Upper lobe of left lung (tissue), 6 donors: Measurements from ENCODE around the gene GOSR2. TPM values are rescaled to one million over a fixed set of nuclear protein-coding genes. Genes with fewer than 3 reads are reported as not detected.

ENCODE experiments used
- ATAC-seq, 2 donors: fragments of 200-7000 bp; cut with Tn5 transposase; one replicate each; pipeline ENCODE4 v1.9.1; 2022; ENCODE audit warnings: mild to moderate bottlenecking in 2 of 2, moderate library complexity in 2 of 2; ENCODE audit not compliant: low FRiP score in 2 of 2
- DNase-seq, 2 donors: peaks; one replicate each; pipeline ENCODE4 v3.0.0-alpha.2; 2019 to 2020
- H3K27ac ChIP-seq, 4 donors: fragments of 200-600 bp; sonication (generic); one replicate each; pipeline ENCODE4 v1.5.1; 2016 to 2019
- H3K27me3 ChIP-seq, 4 donors: fragments of 200-600 bp; sonication (generic); one replicate each; pipeline ENCODE4 v1.5.1; 2017 to 2019
- H3K36me3 ChIP-seq, 4 donors: fragments of 200-600 bp; sonication (generic); one replicate each; pipeline ENCODE4 v1.5.1; 2016 to 2019
- H3K4me1 ChIP-seq, 4 donors: fragments of 200-600 bp; sonication (generic); one replicate each; pipeline ENCODE4 v1.5.1; 2018 to 2019
- H3K4me3 ChIP-seq, 4 donors: fragments of 200-600 bp; sonication (generic); one replicate each; pipeline ENCODE4 v1.5.1; 2017 to 2019; ENCODE audit warnings: mild to moderate bottlenecking in 2 of 4, moderate library complexity in 1 of 4
- H3K9me3 ChIP-seq, 4 donors: fragments of 200-600 bp; sonication (generic); one replicate each; pipeline ENCODE4 v1.5.1; 2018 to 2019
- EP300 ChIP-seq, 4 donors: sonication (generic); formaldehyde crosslinking; IDR thresholded peaks; one replicate each; pipeline ENCODE4 v1.5.1; 2017; ENCODE audit warnings: antibody characterized with exemption in 4 of 4, control low read depth in 2 of 4
- POLR2A ChIP-seq, 4 donors: fragments of 450-650 bp; IDR thresholded peaks; one replicate each; pipeline ENCODE4 v1.5.1; 2016 to 2017; ENCODE audit warnings: antibody characterized with exemption in 4 of 4, mild to moderate bottlenecking in 2 of 4
- POLR2AphosphoS5 ChIP-seq, 2 donors: sonication (generic); formaldehyde crosslinking; IDR thresholded peaks; one replicate each; pipeline ENCODE4 v1.5.1; 2017; ENCODE audit warnings: antibody characterized with exemption in 2 of 2
- WGBS, 2 donors: methylation state at CpG; one replicate each; pipeline ENCODE4 v1.1.5; 2017 to 2018; 5-methylcytosine and 5-hydroxymethylcytosine counted together
- total RNA-seq, 6 donors: library from RNA; depleted of rRNA in 4 of 6; stranded (reverse); fragments of >200 nt in 4 of 6; gene quantifications; one replicate each; pipeline versions ENCODE4 v1.1.0 to v1.2.1, GENCODE V29; 2016 to 2021
- TF ChIP-seq, protein P1 (sequence below), 6 experiments: fragments of 450-650 bp in 4 of 6; fragments of 200-600 bp in 2 of 6; sonication (generic) in 2 of 6; IDR thresholded peaks; one replicate each; pipeline ENCODE4 v1.5.1; 2016 to 2019; ENCODE audit warnings: antibody characterized with exemption in 6 of 6
- donor health status: DM: no; HTN: no; CAD: no; lungs with moderate emphysema.
- donor health status: DM: no; HTN: yes; CAD: no; lungs with severe emphysema.

GOSR2 gene
- total RNA-seq, 6 donors from 2014 or later: 40.3 to 79.6 (median 50.8) TPM

DNA sequence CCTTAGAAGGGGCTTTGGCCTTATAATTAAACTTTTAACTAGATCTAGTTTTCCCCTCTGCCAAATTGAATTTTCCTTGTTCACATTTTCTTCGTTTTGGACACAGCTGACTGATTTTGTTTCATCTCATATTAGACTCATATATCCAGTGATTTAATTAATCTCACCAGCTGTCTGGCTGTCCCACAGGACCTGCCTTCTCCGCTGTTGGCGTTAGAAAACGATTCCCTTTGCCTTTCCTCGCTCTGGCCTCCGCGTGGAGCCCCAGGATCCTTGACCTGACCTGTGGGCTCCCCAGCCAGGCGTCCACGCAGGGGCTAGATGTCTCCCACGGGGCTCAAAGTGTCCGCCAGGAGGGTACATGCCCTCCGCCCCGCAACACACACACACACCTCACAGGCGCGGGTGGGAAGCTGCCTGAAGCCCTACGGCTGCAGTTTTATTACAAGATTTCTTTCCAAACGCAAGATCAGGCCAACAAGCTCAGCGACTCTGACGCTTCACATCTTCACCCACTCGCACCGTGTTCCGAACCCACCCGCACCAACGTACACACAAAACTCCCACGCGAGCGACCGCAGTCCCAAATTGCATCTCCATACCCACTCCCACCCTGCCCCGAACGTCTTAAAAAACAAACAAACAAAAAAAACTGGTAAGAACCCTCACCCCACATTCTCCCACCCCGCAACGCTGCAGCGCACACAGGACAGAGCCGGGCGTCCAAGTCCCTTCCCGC lies 55.0 kb downstream of the GOSR2 start:
- H3K36me3 ChIP-seq: no peaks in the 10 kb centered on the region
- 23 to 25% methylated on average over 36 of the region's 36 CpGs for WGBS, 2 donors
- peak in 1 of 2 donors; percentile 47 for DNase-seq
- peaks cover 0 to 28% (median 16%) of the 10 kb centered on the region in 4 donors for H3K27me3 ChIP-seq
- H3K9me3 ChIP-seq: no peaks in the 10 kb centered on the region
- H3K4me3 ChIP-seq: peak overlapping the region in 3 of 4 donors; percentile 47 to 69 (median 50)
- no peak for TF ChIP-seq POLR2AphosphoS5 (IDR thresholded peaks at IDR 0.05)
- TF ChIP-seq, protein P1, sequence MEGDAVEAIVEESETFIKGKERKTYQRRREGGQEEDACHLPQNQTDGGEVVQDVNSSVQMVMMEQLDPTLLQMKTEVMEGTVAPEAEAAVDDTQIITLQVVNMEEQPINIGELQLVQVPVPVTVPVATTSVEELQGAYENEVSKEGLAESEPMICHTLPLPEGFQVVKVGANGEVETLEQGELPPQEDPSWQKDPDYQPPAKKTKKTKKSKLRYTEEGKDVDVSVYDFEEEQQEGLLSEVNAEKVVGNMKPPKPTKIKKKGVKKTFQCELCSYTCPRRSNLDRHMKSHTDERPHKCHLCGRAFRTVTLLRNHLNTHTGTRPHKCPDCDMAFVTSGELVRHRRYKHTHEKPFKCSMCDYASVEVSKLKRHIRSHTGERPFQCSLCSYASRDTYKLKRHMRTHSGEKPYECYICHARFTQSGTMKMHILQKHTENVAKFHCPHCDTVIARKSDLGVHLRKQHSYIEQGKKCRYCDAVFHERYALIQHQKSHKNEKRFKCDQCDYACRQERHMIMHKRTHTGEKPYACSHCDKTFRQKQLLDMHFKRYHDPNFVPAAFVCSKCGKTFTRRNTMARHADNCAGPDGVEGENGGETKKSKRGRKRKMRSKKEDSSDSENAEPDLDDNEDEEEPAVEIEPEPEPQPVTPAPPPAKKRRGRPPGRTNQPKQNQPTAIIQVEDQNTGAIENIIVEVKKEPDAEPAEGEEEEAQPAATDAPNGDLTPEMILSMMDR (IDR thresholded peaks at IDR 0.05): no peak
- no peak for TF ChIP-seq EP300 (IDR thresholded peaks at IDR 0.05)
- TF ChIP-seq POLR2A (IDR thresholded peaks at IDR 0.05): no peak
- no peak overlapping the region for H3K27ac ChIP-seq
- H3K4me1 ChIP-seq: peaks cover 17 to 28% (median 19%) of the 10 kb centered on the region in 4 donors
- no peak for ATAC-seq

DNA sequence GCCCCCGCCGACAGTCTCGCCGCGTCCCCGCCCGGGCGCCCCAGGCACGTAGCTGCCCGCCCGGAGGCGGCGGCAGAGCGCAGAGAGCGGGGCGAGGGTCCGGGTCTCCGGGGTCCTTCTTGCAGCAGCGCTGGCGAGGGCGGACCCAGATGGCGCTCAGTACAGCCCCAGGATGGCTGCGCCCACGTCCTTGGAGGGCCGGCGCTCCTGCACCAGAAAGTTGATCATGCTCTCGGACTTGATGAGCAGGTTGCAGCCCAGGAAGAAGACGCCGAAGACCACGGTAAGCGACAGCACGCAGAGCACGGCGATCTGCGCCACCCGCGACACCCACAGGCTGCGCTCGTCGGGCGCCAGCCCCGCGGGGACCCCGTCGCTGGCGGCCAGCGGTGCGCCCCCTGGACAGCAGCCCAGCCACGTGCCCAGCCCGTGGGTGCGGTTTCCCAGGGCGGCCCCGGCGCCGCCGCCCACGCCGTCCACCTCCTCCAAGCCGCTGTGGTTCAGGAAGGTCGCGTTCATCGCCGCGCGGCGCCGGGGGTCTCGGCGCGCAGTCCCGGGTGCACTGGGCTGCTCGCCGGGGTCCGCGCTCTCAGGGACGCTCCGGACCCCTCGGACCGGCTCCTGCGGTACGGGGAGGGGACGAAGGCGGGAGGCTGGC lies 55.7 kb downstream of the GOSR2 start:
- ATAC-seq: peak in 1 of 2 donors; percentile 37
- Histone ChIP-seq H3K9me3 (no peaks in the 10 kb centered on the region), H3K4me1 (peaks cover 17 to 28% (median 19%) of the 10 kb centered on the region in 4 donors), H3K4me3 (peak overlapping the region; percentile 23 to 69 (median 48)), H3K36me3 (no peaks in the 10 kb centered on the region), H3K27ac (no peak overlapping the region), H3K27me3 (peaks cover 0 to 28% (median 16%) of the 10 kb centered on the region in 4 donors)
- 8 to 9% methylated on average over 9 to 22 of the region's 83 CpGs for WGBS, 2 donors
- TF ChIP-seq, protein P1 (IDR thresholded peaks at IDR 0.05): no peak
- TF ChIP-seq POLR2AphosphoS5 (IDR thresholded peaks at IDR 0.05) (no peak), EP300 (IDR thresholded peaks at IDR 0.05) (no peak)
- DNase-seq: peak in 1 of 2 donors; percentile 87

DNA sequence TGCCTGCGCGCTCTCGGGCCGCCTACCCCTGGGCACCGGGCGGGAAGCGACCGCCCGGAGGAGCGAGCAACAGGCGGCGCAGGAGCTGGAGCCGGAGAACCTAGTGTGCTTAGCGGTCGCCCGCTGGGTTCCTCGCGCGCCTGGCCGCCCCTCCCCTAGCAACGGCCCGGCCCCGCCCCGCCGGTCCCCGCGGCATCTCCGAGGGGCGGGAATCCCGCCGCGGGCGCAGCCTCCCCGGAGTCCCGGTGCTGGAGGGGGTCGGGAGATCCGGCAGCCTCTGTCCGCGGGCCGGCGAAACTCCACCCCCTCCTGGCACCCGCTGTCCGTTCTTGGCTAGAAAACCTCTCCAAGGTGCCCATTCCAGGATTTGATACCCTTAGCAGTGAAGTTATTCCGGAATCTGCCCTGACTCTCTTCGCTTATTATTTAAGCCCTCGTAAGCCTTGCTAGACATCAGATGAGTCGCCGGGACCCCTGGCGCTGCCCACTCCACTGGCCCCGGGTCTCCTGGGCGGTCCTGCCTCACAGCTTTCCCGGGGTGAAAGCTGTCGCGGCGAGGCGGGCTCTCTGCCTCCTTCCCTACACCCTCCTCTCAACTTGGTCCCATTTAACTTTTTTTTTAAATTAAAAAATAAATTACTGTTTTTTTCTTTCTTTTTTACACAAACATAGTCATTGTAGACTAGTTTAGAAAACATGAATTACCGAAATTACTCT lies 56.3 kb downstream of the GOSR2 start, which contains the start of gene RPRML:
RPRML (minus strand) TSS at position 107 of the 717 bp plus-strand sequence. CDS start 246 bp downstream, outside the sequence.
- no peaks in the 10 kb centered on the region for H3K9me3 ChIP-seq
- 4 to 6% methylated on average over 15 to 32 of the region's 57 CpGs for WGBS, 2 donors
- H3K4me3 ChIP-seq: peak within 1 kb of the TSS; percentile 23 to 69 (median 48)
- DNase-seq (peak in 1 of 2 donors; percentile 89), ATAC-seq (peak in 1 of 2 donors; percentile 80)
- H3K27ac ChIP-seq: no peak within 1 kb of the TSS
- H3K36me3 ChIP-seq: no peaks in the 10 kb centered on the region
- H3K27me3 ChIP-seq: peaks cover 0 to 28% (median 16%) of the 10 kb centered on the region in 4 donors
- H3K4me1 ChIP-seq: peaks cover 17 to 24% (median 19%) of the 10 kb centered on the region in 4 donors
- no peak for TF ChIP-seq POLR2A (IDR thresholded peaks at IDR 0.05)
- no peak for TF ChIP-seq EP300 (IDR thresholded peaks at IDR 0.05)
- no peak for TF ChIP-seq POLR2AphosphoS5 (IDR thresholded peaks at IDR 0.05)
- TF ChIP-seq, protein P1 (IDR thresholded peaks at IDR 0.05): no peak

DNA sequence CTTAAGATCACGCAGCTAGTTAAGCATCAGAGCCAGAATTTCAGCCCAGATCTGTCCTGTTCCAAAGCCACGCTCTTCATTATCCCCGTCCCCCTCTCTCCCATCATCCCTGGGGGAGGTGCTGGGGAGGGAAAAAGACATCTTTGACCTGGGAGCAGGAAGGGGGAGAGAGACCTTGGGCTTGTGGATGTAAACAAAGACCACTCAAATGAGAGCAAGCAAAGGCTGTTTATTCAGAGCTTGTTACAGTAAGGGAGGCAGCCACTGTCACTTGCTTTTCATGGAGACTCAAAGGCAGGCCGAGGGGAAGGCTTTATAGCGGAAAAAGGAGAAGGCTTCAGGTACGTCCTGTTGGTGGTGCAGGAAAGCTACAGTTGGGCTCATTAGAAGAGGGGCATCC lies 59.6 kb downstream of the GOSR2 start:
- TF ChIP-seq POLR2AphosphoS5 (IDR thresholded peaks at IDR 0.05) (no peak), EP300 (IDR thresholded peaks at IDR 0.05) (no peak), POLR2A (IDR thresholded peaks at IDR 0.05) (no peak)
- TF ChIP-seq, protein P1 (IDR thresholded peaks at IDR 0.05): no peak
- DNase-seq (no peak), ATAC-seq (no peak)
- H3K27ac ChIP-seq: no peak overlapping the region
- WGBS, 2 donors: 94 to 95% methylated on average over 6 of the region's 6 CpGs
- H3K27me3 ChIP-seq: peaks cover 0 to 24% (median 14%) of the 10 kb centered on the region in 4 donors
- H3K9me3 ChIP-seq: no peaks in the 10 kb centered on the region
- no peaks in the 10 kb centered on the region for H3K36me3 ChIP-seq
- H3K4me3 ChIP-seq: no peak overlapping the region
- peaks cover 17 to 22% (median 19%) of the 10 kb centered on the region in 4 donors for H3K4me1 ChIP-seq
